ENCODE measurements around the gene KCTD6. TPM values are rescaled to one million over a fixed set of nuclear protein-coding genes. Genes with fewer than 3 reads are reported as not detected.

KCTD6 gene
- total and polyA plus RNA-seq, 3 donors from 2014 or later: 9.5 to 19.8 (median 14.9) TPM

- no peaks in the 10 kb centered on the region for H3K9me3 ChIP-seq
- intact Hi-C loops (cut with DNase I; ENCODE audit: low total_unique reads): no loop called here
Observed at GRCh38 chr3:58487140-58487886, 4.6 kb upstream of the KCTD6 start.

GRCh38 chr3:58488967-58489366, 2.9 kb upstream of the KCTD6 start:
- H3K27ac ChIP-seq: no peak overlapping the region
- H3K9me3 ChIP-seq: no peaks in the 10 kb centered on the region
- peaks cover 13% of the 10 kb centered on the region for H3K4me1 ChIP-seq
- no peaks in the 10 kb centered on the region for H3K36me3 ChIP-seq (ENCODE audit: low read depth, missing control alignments)
- WGBS, 2 donors: 41 to 44% methylated on average over 2 of the region's 2 CpGs
- no peaks in the 10 kb centered on the region for H3K27me3 ChIP-seq
- no peak overlapping the region for H3K4me3 ChIP-seq
- intact Hi-C loops (cut with DNase I; ENCODE audit: low total_unique reads): no loop called here
- TF ChIP-seq CTCF (IDR thresholded peaks at IDR 0.05): no peak
- no peak for TF ChIP-seq POLR2A (IDR thresholded peaks at IDR 0.05)
- no peak for DNase-seq

More at GRCh38 chr3:58487140-58487886, 4.6 kb upstream of the KCTD6 start:
- no peaks in the 10 kb centered on the region for H3K27me3 ChIP-seq
- TF ChIP-seq POLR2A (IDR thresholded peaks at IDR 0.05): no peak
- no peak overlapping the region for H3K4me3 ChIP-seq
- DNase-seq: no peak
- no peaks in the 10 kb centered on the region for H3K36me3 ChIP-seq (ENCODE audit: low read depth, missing control alignments)
- peaks cover 7% of the 10 kb centered on the region for H3K4me1 ChIP-seq
- WGBS, 2 donors: 71 to 85% methylated on average over 18 of the region's 18 CpGs
- no peak overlapping the region for H3K27ac ChIP-seq

GRCh38 chr3:58490860-58491501, 915 bp upstream of the KCTD6 start:
- TF ChIP-seq POLR2A (IDR thresholded peaks at IDR 0.05) (no peak), CTCF (IDR thresholded peaks at IDR 0.05) (no peak)
- peak overlapping the region; percentile 59 to 87 for H3K4me3 ChIP-seq
- peaks cover 13% of the 10 kb centered on the region for H3K4me1 ChIP-seq
- H3K27ac ChIP-seq: peak overlapping the region; percentile 85 to 91
- no peaks in the 10 kb centered on the region for H3K27me3 ChIP-seq
- WGBS, 2 donors: 41 to 58% methylated on average over 10 to 19 of the region's 19 CpGs
- H3K9me3 ChIP-seq: no peaks in the 10 kb centered on the region
- no peak for DNase-seq
- no peaks in the 10 kb centered on the region for H3K36me3 ChIP-seq (ENCODE audit: low read depth, missing control alignments)
- intact Hi-C loops (cut with DNase I; ENCODE audit: low total_unique reads): loop anchor here (5.0 kb wide), 1 partner anchor 159 kb away; the partner anchor contains the start of gene PXK

GRCh38 chr3:58492494-58492905, 604 bp downstream of the KCTD6 start:
- no peak for DNase-seq
- TF ChIP-seq CTCF (IDR thresholded peaks at IDR 0.05) (no peak), POLR2A (IDR thresholded peaks at IDR 0.05) (no peak)
- Histone ChIP-seq H3K27me3 (no peaks in the 10 kb centered on the region), H3K9me3 (no peaks in the 10 kb centered on the region), H3K4me3 (peak overlapping the region; percentile 76 to 87), H3K4me1 (peaks cover 28% of the 10 kb centered on the region), H3K36me3 (ENCODE audit: low read depth, missing control alignments) (no peaks in the 10 kb centered on the region), H3K27ac (peak overlapping the region in 1 of 2 donors; percentile 91)
- intact Hi-C loops (cut with DNase I; ENCODE audit: low total_unique reads): loop anchor here (5.0 kb wide), 1 partner anchor 160 kb away; the partner anchor contains the start of gene PXK
- WGBS, 2 donors: 0% methylated on average over 8 to 12 of the region's 15 CpGs

- H3K4me1 ChIP-seq: peaks cover 30% of the 10 kb centered on the region
- no peaks in the 10 kb centered on the region for H3K36me3 ChIP-seq (ENCODE audit: low read depth, missing control alignments)
- no peak overlapping the region for H3K4me3 ChIP-seq
- intact Hi-C loops (cut with DNase I; ENCODE audit: low total_unique reads): loop anchor here (5.0 kb wide), 1 partner anchor 162 kb away; the partner anchor contains the start of gene PXK
- H3K27ac ChIP-seq: no peak overlapping the region
- no peak for DNase-seq
- no peaks in the 10 kb centered on the region for H3K9me3 ChIP-seq
- no peaks in the 10 kb centered on the region for H3K27me3 ChIP-seq
- TF ChIP-seq CTCF (IDR thresholded peaks at IDR 0.05): no peak
- no peak for TF ChIP-seq POLR2A (IDR thresholded peaks at IDR 0.05)
- WGBS, 2 donors: 34 to 42% methylated on average over 3 of the region's 3 CpGs
Observed at GRCh38 chr3:58494107-58494506, 2.2 kb downstream of the KCTD6 start.

Measured in testis (tissue), 3 donors.